Measurements from ENCODE around the gene IL1RL2. TPM values are rescaled to one million over a fixed set of nuclear protein-coding genes. Genes with fewer than 3 reads are reported as not detected.

IL1RL2 gene
- total and polyA plus RNA-seq, 2 experiments from 2014 or later: 2.0 to 2.3 TPM

- Histone ChIP-seq H3K27me3 (replicated peaks; ENCODE audit: insufficient read depth) (no peaks in the 10 kb centered on the region), H3K36me3 (ENCODE audit: low read depth) (peaks cover 8% of the 10 kb centered on the region; the same call in 1 of the 2 replicates), H3K4me3 (no peak overlapping the region), H3K9me3 (ENCODE audit: low read depth) (peaks cover 3% of the 10 kb centered on the region), H3F3A (ENCODE audit: insufficient read depth) (no peaks in the 10 kb centered on the region), H3K9me2 (ENCODE audit: insufficient read depth) (no peaks in the 10 kb centered on the region; the same call in 1 of the 2 replicates), H4K20me1 (ENCODE audit: insufficient read depth) (no peaks in the 10 kb centered on the region), H3K9ac (no peak overlapping the region), H3K4me2 (ENCODE audit: unreplicated experiment) (no peak overlapping the region), H3K79me2 (ENCODE audit: insufficient read depth) (no peaks in the 10 kb centered on the region), H2AFZ (no peak overlapping the region), H3K27ac (no peak overlapping the region), H3K4me1 (ENCODE audit: insufficient read depth) (no peaks in the 10 kb centered on the region)
- in situ Hi-C loops (cut with MboI): no loop called here
- no peak for TF ChIP-seq EZH2 (IDR thresholded peaks at IDR 0.05; ENCODE audit: insufficient read depth, poor library complexity, severe bottlenecking)
- TF ChIP-seq EZH2phosphoT487 (IDR thresholded peaks at IDR 0.05; ENCODE audit: insufficient read depth, low read depth): no peak
- DNase-seq: no peak
Observed at GRCh38 chr2:102208774-102209173, 22.0 kb downstream of the IL1RL2 start.

- Histone ChIP-seq H3K27ac (no peak overlapping the region), H3K27me3 (replicated peaks; ENCODE audit: insufficient read depth) (no peaks in the 10 kb centered on the region), H3K9me2 (ENCODE audit: insufficient read depth) (no peaks in the 10 kb centered on the region; the same call in 1 of the 2 replicates), H3K9ac (no peak overlapping the region), H3K36me3 (ENCODE audit: low read depth) (peaks cover 3% of the 10 kb centered on the region; the same call in 1 of the 2 replicates), H2AFZ (no peak overlapping the region), H3F3A (ENCODE audit: insufficient read depth) (no peaks in the 10 kb centered on the region), H3K79me2 (ENCODE audit: insufficient read depth) (no peaks in the 10 kb centered on the region), H3K4me1 (ENCODE audit: insufficient read depth) (no peaks in the 10 kb centered on the region), H3K4me3 (no peak overlapping the region), H3K9me3 (ENCODE audit: low read depth) (peaks cover 1% of the 10 kb centered on the region), H3K4me2 (ENCODE audit: unreplicated experiment) (no peak overlapping the region), H4K20me1 (ENCODE audit: insufficient read depth) (no peaks in the 10 kb centered on the region)
- no peak for DNase-seq
- TF ChIP-seq EZH2phosphoT487 (IDR thresholded peaks at IDR 0.05; ENCODE audit: insufficient read depth, low read depth) (no peak), EZH2 (IDR thresholded peaks at IDR 0.05; ENCODE audit: insufficient read depth, poor library complexity, severe bottlenecking) (no peak)
- in situ Hi-C loops (cut with MboI): no loop called here
- 38 to 50% methylated on average over 1 of the region's 1 CpG for WGBS, 2 experiments (ENCODE audit: low coverage in 1 of 2, low lambda C conversion rate in 2 of 2, missing lambda C conversion rate in 2 of 2)
Observed at GRCh38 chr2:102209474-102209873, 22.7 kb downstream of the IL1RL2 start.

- no peaks in the 10 kb centered on the region for H4K20me1 ChIP-seq (ENCODE audit: insufficient read depth)
- no peaks in the 10 kb centered on the region for H3K27me3 ChIP-seq (replicated peaks; ENCODE audit: insufficient read depth)
- in situ Hi-C loops (cut with MboI): no loop called here
- TF ChIP-seq EZH2 (IDR thresholded peaks at IDR 0.05; ENCODE audit: insufficient read depth, poor library complexity, severe bottlenecking) (no peak), EZH2phosphoT487 (IDR thresholded peaks at IDR 0.05; ENCODE audit: insufficient read depth, low read depth) (no peak)
- no peaks in the 10 kb centered on the region for H3K4me1 ChIP-seq (ENCODE audit: insufficient read depth)
- H3K9me3 ChIP-seq (ENCODE audit: low read depth): peaks cover 15% of the 10 kb centered on the region
- no peak overlapping the region for H3K4me2 ChIP-seq (ENCODE audit: unreplicated experiment)
- DNase-seq: no peak
- H3K36me3 ChIP-seq (ENCODE audit: low read depth): peaks cover 10% of the 10 kb centered on the region; the same call in 1 of the 2 replicates
- no peak overlapping the region for H3K27ac ChIP-seq
- H3F3A ChIP-seq (ENCODE audit: insufficient read depth): no peaks in the 10 kb centered on the region
- H3K4me3 ChIP-seq: no peak overlapping the region
- no peak overlapping the region for H2AFZ ChIP-seq
- H3K9me2 ChIP-seq (ENCODE audit: insufficient read depth): no peaks in the 10 kb centered on the region; the same call in 1 of the 2 replicates
- H3K9ac ChIP-seq: no peak overlapping the region
- no peaks in the 10 kb centered on the region for H3K79me2 ChIP-seq (ENCODE audit: insufficient read depth)
Observed at GRCh38 chr2:102217032-102217431, 30.2 kb downstream of the IL1RL2 start.

- H3K27me3 ChIP-seq (replicated peaks; ENCODE audit: insufficient read depth): no peaks in the 10 kb centered on the region
- H3K36me3 ChIP-seq (ENCODE audit: low read depth): no peaks in the 10 kb centered on the region
- H3K79me2 ChIP-seq (ENCODE audit: insufficient read depth): no peaks in the 10 kb centered on the region
- in situ Hi-C loops (cut with MboI): no loop called here
- no peak overlapping the region for H3K9ac ChIP-seq
- no peaks in the 10 kb centered on the region for H4K20me1 ChIP-seq (ENCODE audit: insufficient read depth)
- peaks cover 35% of the 10 kb centered on the region for H3K4me1 ChIP-seq (ENCODE audit: insufficient read depth)
- no peak overlapping the region for H3K27ac ChIP-seq
- H3K4me3 ChIP-seq: no peak overlapping the region
- no peak overlapping the region for H2AFZ ChIP-seq
- TF ChIP-seq EZH2 (IDR thresholded peaks at IDR 0.05; ENCODE audit: insufficient read depth, poor library complexity, severe bottlenecking): no peak
- TF ChIP-seq EZH2phosphoT487 (IDR thresholded peaks at IDR 0.05; ENCODE audit: insufficient read depth, low read depth): no peak
- no peaks in the 10 kb centered on the region for H3K9me3 ChIP-seq (ENCODE audit: low read depth)
- no peak for DNase-seq
- no peak overlapping the region for H3K4me2 ChIP-seq (ENCODE audit: unreplicated experiment)
- 84 to 91% methylated on average over 8 of the region's 8 CpGs for WGBS, 2 experiments (ENCODE audit: low coverage in 1 of 2, low lambda C conversion rate in 2 of 2, missing lambda C conversion rate in 2 of 2)
- no peaks in the 10 kb centered on the region for H3K9me2 ChIP-seq (ENCODE audit: insufficient read depth)
- peaks cover 39% of the 10 kb centered on the region for H3F3A ChIP-seq (ENCODE audit: insufficient read depth)
Observed at GRCh38 chr2:102224824-102225739, 38.3 kb downstream of the IL1RL2 start.

Measured in GM23248 (cell line).